K562 (cell line): Measurements from ENCODE around the gene CAPRIN2. TPM values are rescaled to one million over a fixed set of nuclear protein-coding genes. Genes with fewer than 3 reads are reported as not detected.
A peak's percentile ranks its signal among the peaks of the same experiment; 100 is the strongest.

Source experiments
- GABPA ChIP-seq: fragments of 200-800 bp; sonication (Bioruptor generic); conservative IDR thresholded peaks from 2 replicates; pipeline ENCODE4 v1.6.1; 2016; ENCODE audit warnings: low read depth, missing genetic modification characterization, missing compliant biosample characterization
- LEF1 ChIP-seq: fragments of 450-650 bp; IDR thresholded peaks from 2 replicates; pipeline ENCODE4 v1.6.1; 2016; ENCODE audit warnings: mild to moderate bottlenecking
- MCM3 ChIP-seq: fragments of 450-650 bp; IDR thresholded peaks from 2 replicates; pipeline ENCODE4 v1.6.1; 2016
- NCOA4 ChIP-seq: fragments of 450-650 bp; IDR thresholded peaks from 2 replicates; pipeline ENCODE4 v1.6.1; 2018; ENCODE audit warnings: mild to moderate bottlenecking; ENCODE audit not compliant: partially characterized antibody
- PHTF2 ChIP-seq: fragments of 250-450 bp; sonication (Bioruptor Pico); IDR thresholded peaks from 2 replicates; pipeline ENCODE4 v1.5.0; 2021; ENCODE audit warnings: mild to moderate bottlenecking
- RAD21 ChIP-seq, 2 experiments: fragments of 250-450 bp in 1 of 2; fragments of 450-650 bp in 1 of 2; sonication (Bioruptor Pico) in 1 of 2; formaldehyde crosslinking in 1 of 2; IDR thresholded peaks in 1 of 2; conservative IDR thresholded peaks in 1 of 2; 2 replicates each; pipeline versions ENCODE4 v1.4.0 to v1.8.0; 2020 to 2022; ENCODE audit warnings: mild to moderate bottlenecking in 2 of 2, moderate library complexity in 1 of 2
- RCOR1 ChIP-seq, 2 experiments: IDR thresholded peaks; 2 replicates each; pipeline ENCODE4 v1.6.1; 2012; ENCODE audit warnings: low read depth in 2 of 2, low read length in 2 of 2, borderline replicate concordance in 1 of 2, improper control_type of control experiment in 1 of 2
- SP2 ChIP-seq: IDR thresholded peaks from 2 replicates; pipeline ENCODE4 v1.6.1; 2011; ENCODE audit warnings: mild to moderate bottlenecking, low read depth, low read length, moderate library complexity; ENCODE audit not compliant: poor library complexity, severe bottlenecking; ENCODE audit errors: extremely low read depth
- ZBTB8A ChIP-seq: fragments of 450-650 bp; IDR thresholded peaks from 2 replicates; pipeline ENCODE4 v1.6.1; 2018; ENCODE audit warnings: mild to moderate bottlenecking, moderate library complexity; ENCODE audit not compliant: partially characterized antibody
- ZNF75A ChIP-seq: fragments of 450-650 bp; formaldehyde crosslinking; IDR thresholded peaks from 2 replicates; pipeline ENCODE4 v1.4.0; 2020; ENCODE audit warnings: mild to moderate bottlenecking
- polyA plus RNA-seq, 8 experiments: library from polyadenylated mRNA; depleted of rRNA in 4 of 8; stranded (reverse) in 5 of 8; unstranded in 3 of 8; fragments of >200 nt; fragmentation: Nextera tagmentation in 2 of 8; fragmentation: Illumina TruSeq in 1 of 8; extraction: Ambion mirVana in 2 of 8; extraction: Trizol in 1 of 8; gene quantifications; 2 replicates each; pipeline versions ENCODE4 v1.2.1 to v1.2.3, GENCODE V29; 2011 to 2014; ENCODE audit warnings: inconsistent platforms in 1 of 8, missing spikeins in 1 of 8
- total RNA-seq, 7 experiments: library from RNA; depleted of rRNA in 6 of 7; stranded (reverse); fragments of >200 nt in 6 of 7; fragmentation: Illumina TruSeq in 2 of 7; extraction: Trizol in 2 of 7; gene quantifications; 2 replicates each; pipeline versions ENCODE4 v1.2.1 to v1.2.3, GENCODE V29; 2011 to 2021; ENCODE audit warnings: low replicate concordance in 1 of 7
- TF ChIP-seq, protein P1 (sequence below): sonication (generic); formaldehyde crosslinking; IDR thresholded peaks from 2 replicates; pipeline ENCODE4 v1.8.1; 2023; ENCODE audit warnings: mild to moderate bottlenecking, missing genetic modification reagents
- TF ChIP-seq, protein P2 (sequence below): fragments of 250-450 bp; sonication (Bioruptor Pico); IDR thresholded peaks from 2 replicates; pipeline ENCODE4 v1.5.0; 2021; ENCODE audit warnings: mild to moderate bottlenecking, moderate library complexity
- TF ChIP-seq, protein P3 (sequence below): fragments of 450-650 bp; IDR thresholded peaks from 2 replicates; pipeline ENCODE4 v1.6.1; 2016; ENCODE audit warnings: antibody characterized with exemption
- TF ChIP-seq, protein P4 (sequence below), 2 experiments: fragments of 450-650 bp in 1 of 2; sonication (generic) in 1 of 2; formaldehyde crosslinking; conservative IDR thresholded peaks; 2 replicates each; pipeline versions ENCODE4 v1.4.0 to v1.8.1; 2020 to 2022; ENCODE audit warnings: mild to moderate bottlenecking in 1 of 2, missing genetic modification reagents in 1 of 2
- TF ChIP-seq, protein P5 (sequence below): fragments of 250-450 bp; sonication (Bioruptor Pico); IDR thresholded peaks from 2 replicates; pipeline ENCODE4 v1.8.0; 2021; ENCODE audit warnings: moderate library complexity, mild to moderate bottlenecking, inconsistent platforms

CAPRIN2 gene
- total and polyA plus RNA-seq, 9 of the 15 experiments (the other 6 are each of a cell fraction or from before 2014, with no cell fraction given), result 2.3 to 14.5 (median 8.9) TPM

DNA sequence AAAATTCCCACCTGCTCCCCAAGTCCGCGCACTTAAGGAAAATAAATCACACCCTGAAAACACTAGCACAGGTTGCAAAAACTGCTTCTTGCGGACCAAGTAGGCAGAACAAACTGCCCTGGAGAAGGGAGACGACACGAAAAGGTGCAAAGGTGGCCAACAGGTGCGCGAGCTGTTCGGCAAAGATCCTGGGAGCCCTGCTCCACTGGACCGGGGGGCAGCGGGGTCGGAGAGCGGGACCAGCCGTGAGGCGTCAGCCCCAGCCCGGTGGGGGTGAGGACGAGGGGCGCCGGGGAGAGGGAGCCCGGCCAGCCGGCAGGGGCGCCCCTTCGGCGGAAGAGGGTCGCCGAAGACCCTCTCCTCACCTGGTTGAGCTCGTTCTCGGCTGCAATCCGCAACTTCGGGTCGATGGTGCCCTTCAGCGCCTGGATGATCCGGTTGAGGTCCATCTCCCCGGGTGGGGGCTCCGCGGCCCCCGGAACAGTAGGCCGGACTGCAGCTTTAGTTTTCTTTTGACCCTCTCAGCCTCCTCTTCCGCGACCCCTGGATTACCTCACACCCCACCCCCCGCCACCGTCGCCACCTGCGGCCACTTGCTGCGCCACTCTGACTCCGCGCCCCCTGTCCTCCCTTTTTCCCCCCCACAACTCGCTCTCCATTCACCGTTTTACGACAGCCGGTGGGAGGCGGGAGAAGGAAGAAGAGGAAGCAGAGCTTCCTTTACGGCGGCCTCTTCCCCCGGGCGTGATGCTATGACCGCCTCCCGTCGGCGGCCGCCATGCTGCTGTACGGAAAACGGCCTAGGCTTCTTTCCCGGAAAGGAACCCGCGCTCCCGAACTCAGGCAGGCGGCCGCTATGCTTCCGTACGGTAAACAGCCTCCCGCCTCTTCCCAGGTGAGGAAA lies 59.3 kb downstream of the CAPRIN2 start, which contains the start of gene IPO8 (continued):
- TF ChIP-seq ZNF75A (CRISPR knock-in tag), result no peak
- peak in 1 of 2 experiments; percentile 30; a peak in 1 of 4 replicates for TF ChIP-seq RCOR1 (IDR thresholded peaks at IDR 0.05; ENCODE audit: borderline replicate concordance in 1 of 2, low read depth in 2 of 2, low read length in 2 of 2)
- no peak for TF ChIP-seq NCOA4
- TF ChIP-seq, protein P1, sequence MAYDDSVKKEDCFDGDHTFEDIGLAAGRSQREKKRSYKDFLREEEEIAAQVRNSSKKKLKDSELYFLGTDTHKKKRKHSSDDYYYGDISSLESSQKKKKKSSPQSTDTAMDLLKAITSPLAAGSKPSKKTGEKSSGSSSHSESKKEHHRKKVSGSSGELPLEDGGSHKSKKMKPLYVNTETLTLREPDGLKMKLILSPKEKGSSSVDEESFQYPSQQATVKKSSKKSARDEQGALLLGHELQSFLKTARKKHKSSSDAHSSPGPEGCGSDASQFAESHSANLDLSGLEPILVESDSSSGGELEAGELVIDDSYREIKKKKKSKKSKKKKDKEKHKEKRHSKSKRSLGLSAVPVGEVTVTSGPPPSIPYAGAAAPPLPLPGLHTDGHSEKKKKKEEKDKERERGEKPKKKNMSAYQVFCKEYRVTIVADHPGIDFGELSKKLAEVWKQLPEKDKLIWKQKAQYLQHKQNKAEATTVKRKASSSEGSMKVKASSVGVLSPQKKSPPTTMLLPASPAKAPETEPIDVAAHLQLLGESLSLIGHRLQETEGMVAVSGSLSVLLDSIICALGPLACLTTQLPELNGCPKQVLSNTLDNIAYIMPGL (CRISPR knock-in tag), result 0 out of 2 replicates have a peak, but pooled peaks have one; percentile 21
- TF ChIP-seq, protein P2, sequence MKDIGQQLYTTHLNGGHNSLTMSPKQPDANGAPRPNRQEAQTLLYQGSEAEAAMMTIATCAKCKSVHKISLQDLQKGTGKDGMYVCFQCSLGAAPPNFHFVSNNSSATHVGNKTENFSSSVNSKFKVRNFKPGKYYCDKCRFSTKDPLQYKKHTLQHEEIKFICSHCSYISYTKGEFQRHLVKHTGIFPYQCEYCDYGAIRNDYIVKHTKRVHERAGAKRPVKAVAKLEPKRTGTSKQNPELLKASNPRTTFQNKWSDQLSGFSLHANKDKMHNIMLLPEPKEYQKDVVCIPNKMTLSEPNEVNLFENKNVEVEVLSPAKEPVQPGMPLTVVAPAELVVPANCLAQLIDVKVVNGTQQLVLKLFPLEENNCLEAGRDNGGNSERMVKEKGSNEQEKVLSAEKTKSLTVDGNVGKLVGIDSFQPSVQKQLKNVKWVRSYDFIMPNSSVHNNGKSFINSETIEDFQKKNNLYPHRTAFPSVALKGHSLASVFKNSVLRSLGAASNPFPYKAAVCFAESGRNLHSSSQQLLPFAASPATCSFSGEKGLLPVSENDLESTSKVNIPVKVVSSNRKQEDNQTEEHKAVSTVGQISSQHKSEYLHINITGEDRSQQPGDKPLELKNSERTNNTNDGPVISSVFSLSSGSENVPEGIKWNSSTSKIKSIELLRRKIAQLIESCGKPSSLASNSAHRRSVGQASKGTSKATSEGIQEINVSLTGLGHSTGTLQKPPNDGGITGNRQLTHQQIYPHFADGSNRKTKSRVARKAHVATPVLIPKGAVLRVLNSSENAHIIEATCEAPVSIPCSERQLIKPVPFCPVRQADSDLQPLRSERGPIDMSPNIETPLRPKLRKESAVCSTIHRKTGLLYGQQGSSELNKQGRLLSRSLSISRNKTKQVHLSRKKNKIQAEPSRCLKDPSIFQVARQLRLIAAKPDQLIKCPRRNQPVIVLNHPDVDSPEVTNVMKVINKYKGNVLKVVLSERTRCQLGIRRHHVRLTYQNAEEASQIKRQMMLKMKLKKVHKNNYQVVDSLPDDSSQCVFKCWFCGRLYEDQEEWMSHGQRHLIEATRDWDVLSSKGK (CRISPR knock-in tag), result no peak
- TF ChIP-seq, protein P3, sequence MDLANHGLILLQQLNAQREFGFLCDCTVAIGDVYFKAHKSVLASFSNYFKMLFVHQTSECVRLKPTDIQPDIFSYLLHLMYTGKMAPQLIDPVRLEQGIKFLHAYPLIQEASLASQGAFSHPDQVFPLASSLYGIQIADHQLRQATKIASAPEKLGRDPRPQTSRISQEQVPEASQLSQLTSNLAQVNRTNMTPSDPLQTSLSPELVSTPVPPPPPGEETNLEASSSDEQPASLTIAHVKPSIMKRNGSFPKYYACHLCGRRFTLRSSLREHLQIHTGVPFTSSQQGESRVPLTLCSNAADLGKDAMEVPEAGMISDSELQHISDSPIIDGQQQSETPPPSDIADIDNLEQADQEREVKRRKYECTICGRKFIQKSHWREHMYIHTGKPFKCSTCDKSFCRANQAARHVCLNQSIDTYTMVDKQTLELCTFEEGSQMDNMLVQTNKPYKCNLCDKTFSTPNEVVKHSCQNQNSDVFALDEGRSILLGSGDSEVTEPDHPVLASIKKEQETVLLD, result peak; percentile 50; the same call in 1 of the 2 replicates
- no peak for TF ChIP-seq LEF1
- TF ChIP-seq ZBTB8A, result no peak
- TF ChIP-seq PHTF2 (CRISPR knock-in tag), result no peak
- TF ChIP-seq, protein P4, sequence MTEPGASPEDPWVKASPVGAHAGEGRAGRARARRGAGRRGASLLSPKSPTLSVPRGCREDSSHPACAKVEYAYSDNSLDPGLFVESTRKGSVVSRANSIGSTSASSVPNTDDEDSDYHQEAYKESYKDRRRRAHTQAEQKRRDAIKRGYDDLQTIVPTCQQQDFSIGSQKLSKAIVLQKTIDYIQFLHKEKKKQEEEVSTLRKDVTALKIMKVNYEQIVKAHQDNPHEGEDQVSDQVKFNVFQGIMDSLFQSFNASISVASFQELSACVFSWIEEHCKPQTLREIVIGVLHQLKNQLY (CRISPR knock-in tag; conservative IDR thresholded peaks at IDR 0.05), result no peak
- TF ChIP-seq, protein P5, sequence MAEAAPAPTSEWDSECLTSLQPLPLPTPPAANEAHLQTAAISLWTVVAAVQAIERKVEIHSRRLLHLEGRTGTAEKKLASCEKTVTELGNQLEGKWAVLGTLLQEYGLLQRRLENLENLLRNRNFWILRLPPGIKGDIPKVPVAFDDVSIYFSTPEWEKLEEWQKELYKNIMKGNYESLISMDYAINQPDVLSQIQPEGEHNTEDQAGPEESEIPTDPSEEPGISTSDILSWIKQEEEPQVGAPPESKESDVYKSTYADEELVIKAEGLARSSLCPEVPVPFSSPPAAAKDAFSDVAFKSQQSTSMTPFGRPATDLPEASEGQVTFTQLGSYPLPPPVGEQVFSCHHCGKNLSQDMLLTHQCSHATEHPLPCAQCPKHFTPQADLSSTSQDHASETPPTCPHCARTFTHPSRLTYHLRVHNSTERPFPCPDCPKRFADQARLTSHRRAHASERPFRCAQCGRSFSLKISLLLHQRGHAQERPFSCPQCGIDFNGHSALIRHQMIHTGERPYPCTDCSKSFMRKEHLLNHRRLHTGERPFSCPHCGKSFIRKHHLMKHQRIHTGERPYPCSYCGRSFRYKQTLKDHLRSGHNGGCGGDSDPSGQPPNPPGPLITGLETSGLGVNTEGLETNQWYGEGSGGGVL (CRISPR knock-in tag), result no peak
- peak; percentile 93 for TF ChIP-seq GABPA (tag)
- no peak for TF ChIP-seq SP2
- no peak for TF ChIP-seq MCM3
- TF ChIP-seq RAD21 (CRISPR knock-in tag; conservative IDR thresholded peaks at IDR 0.05 in 1 of 2, IDR thresholded peaks at IDR 0.05 in 1 of 2), result no peak
